Measurements from ENCODE around the gene TATDN3. TPM values are rescaled to one million over a fixed set of nuclear protein-coding genes. Genes with fewer than 3 reads are reported as not detected.

Gene TATDN3
- total and polyA plus RNA-seq, 9 of the 15 experiments (the other 6 are each of a cell fraction or from before 2014, with no cell fraction given) = 18.3 to 79.9 (median 28.2) TPM

DNA sequence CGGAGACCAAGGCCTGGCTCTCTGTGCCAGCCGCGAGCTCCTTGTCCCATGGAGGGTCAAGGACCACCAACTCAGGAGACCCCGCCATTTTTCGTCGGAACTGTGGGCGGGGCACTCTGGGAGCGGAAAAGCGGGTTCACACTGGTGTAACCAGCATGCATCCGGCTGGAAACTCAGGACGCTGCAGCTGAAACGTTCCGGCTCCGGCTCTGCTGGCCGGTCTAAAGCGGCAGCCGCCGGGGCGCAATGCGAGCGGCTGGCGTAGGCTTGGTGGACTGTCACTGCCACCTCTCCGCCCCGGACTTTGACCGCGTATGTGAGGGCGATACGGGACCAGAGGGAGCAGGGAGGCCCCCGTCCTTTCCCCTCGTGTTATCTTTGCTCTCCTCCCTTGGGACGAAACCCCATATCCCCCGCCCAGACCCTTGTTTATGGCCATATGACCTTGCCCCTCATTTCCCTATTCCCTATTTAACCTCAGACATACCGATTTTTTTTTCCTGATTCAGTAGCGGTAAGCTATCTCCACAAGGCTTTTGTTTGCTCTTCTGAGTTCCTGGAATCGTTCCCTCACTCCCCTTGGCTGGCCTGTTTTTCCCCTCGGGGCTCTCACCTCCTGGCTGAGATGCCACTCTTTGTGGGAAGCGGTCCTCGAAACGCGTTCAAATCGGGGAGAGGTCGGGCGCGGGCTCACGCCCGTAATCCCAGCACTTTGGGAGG lies at the start of gene TATDN3, which contains the start of gene NSL1 (continued):
- TF ChIP-seq ZBTB7A (IDR thresholded peaks at IDR 0.05; ENCODE audit: borderline replicate concordance, control insufficient read depth, low read depth, low read length) (peak; percentile 94), SNRNP70 (optimal IDR thresholded peaks at IDR 0.05; ENCODE audit: low read depth, low read length) (peak; percentile 53), FOSL1 (tag; conservative IDR thresholded peaks at IDR 0.05) (peak; percentile 12; the same call in 1 of the 2 replicates), RBM25 (IDR thresholded peaks at IDR 0.05; ENCODE audit: low read depth, low read length, severe bottlenecking) (no peak), RBM17 (IDR thresholded peaks at IDR 0.05; ENCODE audit: borderline replicate concordance, low read depth, low read length) (no peak), CBFA2T2 (conservative IDR thresholded peaks at IDR 0.05) (peak; percentile 24; the same call in 1 of the 2 replicates), FOXP1 (CRISPR knock-in tag; IDR thresholded peaks at IDR 0.05) (peak; percentile 93), FOXM1 (IDR thresholded peaks at IDR 0.05; ENCODE audit: low read depth) (no peak), FOXM1 (CRISPR knock-in tag; IDR thresholded peaks at IDR 0.05; ENCODE audit: low read depth) (peak; percentile 85; the same call in 1 of the 2 replicates), ZNF175 (CRISPR knock-in tag; IDR thresholded peaks at IDR 0.05; ENCODE audit: low read depth) (peak; percentile 77), NCOA6 (IDR thresholded peaks at IDR 0.05) (no peak), YY1 (IDR thresholded peaks at IDR 0.05; ENCODE audit: borderline replicate concordance in 1 of 3, control insufficient read depth in 1 of 3, extremely low read depth in 1 of 3, insufficient read depth in 3 of 3, insufficient read length in 1 of 3, insufficient replicate concordance in 2 of 3, low read depth in 1 of 3, low read length in 2 of 3) (peak; percentile 89 to 98 (median 94)), NFRKB (IDR thresholded peaks at IDR 0.05; ENCODE audit: low read depth) (peak; percentile 99), SREBF2 (CRISPR knock-in tag; IDR thresholded peaks at IDR 0.05) (no peak), ZSCAN32 (CRISPR knock-in tag; IDR thresholded peaks at IDR 0.05) (0 out of 2 replicates have a peak, but pooled peaks have one; percentile 3), EZH2 (IDR thresholded peaks at IDR 0.05; ENCODE audit: borderline replicate concordance, low read depth, low read length) (no peak), ASH1L (IDR thresholded peaks at IDR 0.05; ENCODE audit: borderline replicate concordance, low read depth, partially characterized antibody) (peak; percentile 14), PURB (CRISPR knock-in tag; IDR thresholded peaks at IDR 0.05; ENCODE audit: low read depth) (no peak)
- TF ChIP-seq, protein P1, sequence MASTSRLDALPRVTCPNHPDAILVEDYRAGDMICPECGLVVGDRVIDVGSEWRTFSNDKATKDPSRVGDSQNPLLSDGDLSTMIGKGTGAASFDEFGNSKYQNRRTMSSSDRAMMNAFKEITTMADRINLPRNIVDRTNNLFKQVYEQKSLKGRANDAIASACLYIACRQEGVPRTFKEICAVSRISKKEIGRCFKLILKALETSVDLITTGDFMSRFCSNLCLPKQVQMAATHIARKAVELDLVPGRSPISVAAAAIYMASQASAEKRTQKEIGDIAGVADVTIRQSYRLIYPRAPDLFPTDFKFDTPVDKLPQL (IDR thresholded peaks at IDR 0.05; ENCODE audit: extremely low read depth, insufficient read length) = peak; percentile 78
- TF ChIP-seq, protein P2, sequence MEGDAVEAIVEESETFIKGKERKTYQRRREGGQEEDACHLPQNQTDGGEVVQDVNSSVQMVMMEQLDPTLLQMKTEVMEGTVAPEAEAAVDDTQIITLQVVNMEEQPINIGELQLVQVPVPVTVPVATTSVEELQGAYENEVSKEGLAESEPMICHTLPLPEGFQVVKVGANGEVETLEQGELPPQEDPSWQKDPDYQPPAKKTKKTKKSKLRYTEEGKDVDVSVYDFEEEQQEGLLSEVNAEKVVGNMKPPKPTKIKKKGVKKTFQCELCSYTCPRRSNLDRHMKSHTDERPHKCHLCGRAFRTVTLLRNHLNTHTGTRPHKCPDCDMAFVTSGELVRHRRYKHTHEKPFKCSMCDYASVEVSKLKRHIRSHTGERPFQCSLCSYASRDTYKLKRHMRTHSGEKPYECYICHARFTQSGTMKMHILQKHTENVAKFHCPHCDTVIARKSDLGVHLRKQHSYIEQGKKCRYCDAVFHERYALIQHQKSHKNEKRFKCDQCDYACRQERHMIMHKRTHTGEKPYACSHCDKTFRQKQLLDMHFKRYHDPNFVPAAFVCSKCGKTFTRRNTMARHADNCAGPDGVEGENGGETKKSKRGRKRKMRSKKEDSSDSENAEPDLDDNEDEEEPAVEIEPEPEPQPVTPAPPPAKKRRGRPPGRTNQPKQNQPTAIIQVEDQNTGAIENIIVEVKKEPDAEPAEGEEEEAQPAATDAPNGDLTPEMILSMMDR (IDR thresholded peaks at IDR 0.05 in 2 of 3, conservative IDR thresholded peaks at IDR 0.05 in 1 of 3; ENCODE audit: insufficient read depth in 2 of 3, low read depth in 1 of 3, low read length in 3 of 3) = peak in 1 of 3 experiments; percentile 21; a peak in 2 of 6 replicates
- TF ChIP-seq, protein P3, sequence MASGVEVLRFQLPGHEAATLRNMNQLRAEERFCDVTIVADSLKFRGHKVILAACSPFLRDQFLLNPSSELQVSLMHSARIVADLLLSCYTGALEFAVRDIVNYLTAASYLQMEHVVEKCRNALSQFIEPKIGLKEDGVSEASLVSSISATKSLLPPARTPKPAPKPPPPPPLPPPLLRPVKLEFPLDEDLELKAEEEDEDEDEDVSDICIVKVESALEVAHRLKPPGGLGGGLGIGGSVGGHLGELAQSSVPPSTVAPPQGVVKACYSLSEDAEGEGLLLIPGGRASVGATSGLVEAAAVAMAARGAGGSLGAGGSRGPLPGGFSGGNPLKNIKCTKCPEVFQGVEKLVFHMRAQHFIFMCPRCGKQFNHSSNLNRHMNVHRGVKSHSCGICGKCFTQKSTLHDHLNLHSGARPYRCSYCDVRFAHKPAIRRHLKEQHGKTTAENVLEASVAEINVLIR (CRISPR knock-in tag; IDR thresholded peaks at IDR 0.05) = 0 out of 2 replicates have a peak, but pooled peaks have one; percentile 33
- TF ChIP-seq, protein P4, sequence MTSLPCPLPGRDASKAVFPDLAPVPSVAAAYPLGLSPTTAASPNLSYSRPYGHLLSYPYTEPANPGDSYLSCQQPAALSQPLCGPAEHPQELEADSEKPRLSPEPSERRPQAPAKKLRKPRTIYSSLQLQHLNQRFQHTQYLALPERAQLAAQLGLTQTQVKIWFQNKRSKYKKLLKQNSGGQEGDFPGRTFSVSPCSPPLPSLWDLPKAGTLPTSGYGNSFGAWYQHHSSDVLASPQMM (CRISPR knock-in tag; IDR thresholded peaks at IDR 0.05) = no peak
